ENCODE data around the gene ADAMTSL3.

The ADAMTSL3 gene

DNA sequence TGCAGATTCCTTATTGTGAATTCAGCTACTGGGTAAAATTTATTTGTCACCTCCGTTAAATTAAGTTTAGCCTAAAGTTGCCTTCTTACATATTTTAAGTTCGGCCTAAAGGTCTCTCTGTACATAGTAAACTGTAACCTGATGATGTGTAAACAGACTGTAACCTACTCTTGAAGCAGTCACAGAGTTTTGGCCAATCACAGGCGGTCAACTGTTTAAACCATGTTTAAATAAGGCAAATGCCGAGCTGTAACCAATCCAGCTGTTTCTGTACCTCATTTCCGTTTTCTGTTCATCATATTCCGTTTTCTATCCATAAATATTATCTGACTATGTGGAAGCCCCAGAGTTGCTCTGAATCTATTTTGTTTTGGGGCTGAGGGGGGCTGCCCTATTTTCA lies 2.4 kb upstream of the ADAMTSL3 start:
- no peak overlapping the region for H3K27ac ChIP-seq
- TF ChIP-seq, protein P1, sequence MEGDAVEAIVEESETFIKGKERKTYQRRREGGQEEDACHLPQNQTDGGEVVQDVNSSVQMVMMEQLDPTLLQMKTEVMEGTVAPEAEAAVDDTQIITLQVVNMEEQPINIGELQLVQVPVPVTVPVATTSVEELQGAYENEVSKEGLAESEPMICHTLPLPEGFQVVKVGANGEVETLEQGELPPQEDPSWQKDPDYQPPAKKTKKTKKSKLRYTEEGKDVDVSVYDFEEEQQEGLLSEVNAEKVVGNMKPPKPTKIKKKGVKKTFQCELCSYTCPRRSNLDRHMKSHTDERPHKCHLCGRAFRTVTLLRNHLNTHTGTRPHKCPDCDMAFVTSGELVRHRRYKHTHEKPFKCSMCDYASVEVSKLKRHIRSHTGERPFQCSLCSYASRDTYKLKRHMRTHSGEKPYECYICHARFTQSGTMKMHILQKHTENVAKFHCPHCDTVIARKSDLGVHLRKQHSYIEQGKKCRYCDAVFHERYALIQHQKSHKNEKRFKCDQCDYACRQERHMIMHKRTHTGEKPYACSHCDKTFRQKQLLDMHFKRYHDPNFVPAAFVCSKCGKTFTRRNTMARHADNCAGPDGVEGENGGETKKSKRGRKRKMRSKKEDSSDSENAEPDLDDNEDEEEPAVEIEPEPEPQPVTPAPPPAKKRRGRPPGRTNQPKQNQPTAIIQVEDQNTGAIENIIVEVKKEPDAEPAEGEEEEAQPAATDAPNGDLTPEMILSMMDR (IDR thresholded peaks at IDR 0.05) = no peak
- no peak for TF ChIP-seq ZFX (IDR thresholded peaks at IDR 0.05; ENCODE audit: borderline replicate concordance)

DNA sequence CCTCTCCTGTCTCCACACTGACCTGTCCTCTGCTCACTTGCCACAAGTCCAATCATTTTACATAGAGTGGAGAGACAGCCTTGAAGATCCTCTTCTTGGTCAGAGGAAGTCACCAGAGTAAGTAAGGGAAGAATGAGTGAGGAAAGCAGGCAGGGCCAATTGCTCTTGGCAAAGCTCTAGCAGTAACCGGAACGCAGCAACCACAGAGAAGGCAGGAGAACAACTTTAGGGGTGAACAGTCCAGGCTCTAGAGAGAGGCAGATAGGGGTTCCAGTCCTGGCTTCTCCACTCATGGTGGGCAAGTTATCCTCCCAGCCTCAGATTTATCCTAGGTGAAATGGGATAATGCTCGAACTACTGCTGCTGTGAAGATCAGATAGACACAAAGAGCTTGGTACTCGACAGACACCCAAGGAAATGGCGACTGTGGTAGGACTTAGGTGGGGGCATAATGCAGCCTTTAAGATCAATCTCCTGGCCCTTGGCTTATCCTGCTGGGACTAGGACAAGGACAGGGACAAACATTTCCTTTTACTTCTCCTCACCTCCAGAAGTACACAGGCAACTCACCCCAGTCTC lies 1.2 kb upstream of the ADAMTSL3 start:
- TF ChIP-seq ZFX (IDR thresholded peaks at IDR 0.05; ENCODE audit: borderline replicate concordance) = no peak
- TF ChIP-seq, protein P1 (IDR thresholded peaks at IDR 0.05) = no peak
- H3K27ac ChIP-seq = no peak overlapping the region

DNA sequence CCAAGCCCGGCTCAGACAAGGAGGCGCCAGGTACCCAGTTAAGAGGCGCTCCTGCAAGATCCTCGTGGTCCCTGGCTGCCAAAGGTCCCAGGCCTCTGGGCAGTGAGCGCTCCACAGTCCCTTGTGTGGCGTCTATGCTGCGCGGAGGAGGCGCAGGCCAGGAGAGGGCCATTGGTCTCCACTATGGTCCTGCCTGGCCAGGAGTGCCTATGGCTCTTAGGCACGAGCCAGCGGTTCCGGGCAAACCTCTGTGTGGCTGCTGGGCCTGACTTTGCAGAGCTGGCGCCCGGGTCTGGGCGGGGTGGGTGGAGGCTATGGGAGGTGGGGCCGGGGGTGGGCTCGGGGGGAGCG lies 660 bp upstream of the ADAMTSL3 start:
- H3K27ac ChIP-seq = no peak overlapping the region
- TF ChIP-seq ZFX (IDR thresholded peaks at IDR 0.05; ENCODE audit: borderline replicate concordance) = no peak
- TF ChIP-seq, protein P1 (IDR thresholded peaks at IDR 0.05) = no peak

DNA sequence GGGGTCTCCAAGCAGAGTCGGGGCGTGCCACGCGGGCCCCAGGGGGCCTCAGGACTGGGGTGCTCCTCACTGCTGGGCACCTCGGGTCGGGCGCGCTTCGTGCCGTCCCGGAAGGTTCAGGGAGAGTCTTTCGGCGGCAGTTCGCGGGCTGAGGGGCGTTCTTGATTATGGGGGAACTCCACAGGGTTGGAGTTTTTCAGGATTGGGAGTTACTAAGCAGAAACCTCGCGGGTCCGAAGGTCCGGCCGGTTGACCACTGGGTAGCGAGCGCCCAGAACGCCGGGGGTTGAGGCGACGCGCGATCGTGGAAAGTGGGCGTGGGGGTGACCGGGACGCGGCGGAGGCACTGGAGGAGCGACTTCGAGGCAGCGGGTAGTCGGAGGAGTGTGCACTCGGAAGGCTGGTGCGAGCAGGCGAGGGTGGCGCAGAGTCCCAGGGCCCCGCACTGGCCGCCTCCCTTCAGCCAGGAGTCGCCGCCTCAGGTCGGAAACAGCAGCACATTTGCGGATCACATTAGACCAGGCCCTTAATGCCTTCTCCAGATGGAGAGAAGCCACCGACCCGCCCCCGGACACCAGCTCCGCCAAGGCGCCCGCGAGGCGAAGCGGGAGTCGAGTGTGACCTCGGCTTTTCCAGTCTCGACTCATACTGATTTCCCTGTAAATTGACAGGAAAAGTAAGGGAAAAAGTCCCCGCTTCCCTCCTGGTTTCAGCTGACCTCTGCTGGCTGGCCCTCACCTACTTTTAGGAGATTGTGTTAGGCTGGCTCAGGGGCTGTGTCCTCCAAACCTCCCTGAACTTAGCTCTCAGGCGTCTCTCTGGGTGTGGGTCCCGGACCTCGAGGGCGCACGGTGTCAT lies 685 bp downstream of the ADAMTSL3 start:
- TF ChIP-seq ZFX (IDR thresholded peaks at IDR 0.05; ENCODE audit: borderline replicate concordance) = no peak
- TF ChIP-seq, protein P1 (IDR thresholded peaks at IDR 0.05) = no peak
- H3K27ac ChIP-seq = no peak overlapping the region

DNA sequence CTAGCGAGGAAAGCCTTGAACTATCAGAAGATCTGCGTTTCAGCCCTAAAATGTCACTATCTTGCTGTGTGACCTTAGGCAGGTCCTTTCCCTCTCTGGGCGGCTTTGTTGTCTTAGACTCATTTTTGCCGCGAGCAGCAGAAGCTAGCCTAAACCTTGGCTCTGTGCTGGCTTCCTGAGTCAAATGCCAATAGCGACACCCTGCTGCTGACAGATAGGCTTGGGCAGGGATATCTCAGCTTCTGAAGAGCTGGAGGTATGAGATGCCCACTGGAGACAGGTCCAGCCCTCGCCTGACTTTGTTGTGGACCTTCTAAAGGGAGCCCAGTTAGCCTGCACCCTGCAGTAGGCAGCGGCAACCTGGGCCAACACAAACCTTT lies 1.3 kb downstream of the ADAMTSL3 start:
- H3K27ac ChIP-seq = no peak overlapping the region
- TF ChIP-seq, protein P1 (IDR thresholded peaks at IDR 0.05) = no peak
- TF ChIP-seq ZFX (IDR thresholded peaks at IDR 0.05; ENCODE audit: borderline replicate concordance) = no peak

DNA sequence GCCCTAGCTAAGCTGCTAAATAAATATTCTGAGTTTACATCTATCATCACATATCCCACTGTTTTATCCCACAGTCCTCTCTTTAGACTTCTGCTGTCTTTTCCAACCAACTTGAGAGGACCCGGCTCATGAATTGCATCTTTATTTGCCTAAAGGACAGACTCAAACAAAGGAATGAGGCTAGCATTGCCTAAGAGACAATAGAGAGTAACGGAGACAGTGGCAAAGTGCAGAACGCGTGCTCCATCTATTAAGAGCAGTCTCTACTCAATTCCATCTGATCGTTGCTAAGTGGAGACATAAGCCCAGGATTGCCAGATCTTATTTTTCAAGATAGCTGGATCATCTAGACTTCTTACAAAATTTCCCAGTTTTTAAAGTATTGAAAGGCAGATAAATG lies 2.3 kb downstream of the ADAMTSL3 start:
- H3K27ac ChIP-seq = no peak overlapping the region
- TF ChIP-seq, protein P1 (IDR thresholded peaks at IDR 0.05) = no peak
- TF ChIP-seq ZFX (IDR thresholded peaks at IDR 0.05; ENCODE audit: borderline replicate concordance) = no peak

DNA sequence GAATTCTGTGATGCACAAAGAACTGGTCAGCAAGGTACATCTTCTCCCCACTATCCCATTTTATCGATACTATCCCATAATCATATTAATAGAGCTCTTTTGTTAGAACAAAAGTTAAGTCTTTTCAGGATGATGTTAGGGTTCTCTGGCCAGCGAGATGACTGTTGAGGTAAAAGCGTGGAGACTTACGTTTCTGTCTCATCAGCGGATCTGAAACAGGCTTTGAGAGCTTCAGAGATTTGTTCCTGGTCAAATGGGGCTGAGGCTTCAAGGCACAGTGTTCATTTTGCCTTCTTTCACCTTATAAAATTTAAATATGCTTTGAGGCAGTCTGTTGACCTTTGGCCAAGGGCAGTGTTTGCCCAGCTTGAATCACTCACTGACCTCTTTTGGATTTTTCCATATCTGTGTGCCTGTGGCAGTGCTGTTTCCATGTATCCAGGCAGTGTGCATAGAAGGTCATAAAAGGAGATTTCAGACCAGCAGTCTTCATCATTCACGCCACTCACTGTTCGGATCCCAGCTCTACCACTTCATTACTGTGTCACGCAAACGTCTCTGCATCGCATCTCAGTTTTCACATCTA lies 3.1 kb downstream of the ADAMTSL3 start:
- TF ChIP-seq ZFX (IDR thresholded peaks at IDR 0.05; ENCODE audit: borderline replicate concordance) = no peak
- TF ChIP-seq, protein P1 (IDR thresholded peaks at IDR 0.05) = no peak
- no peak overlapping the region for H3K27ac ChIP-seq
